A549 (cell line): Measurements from ENCODE around the gene EFTUD2.

ENCODE experiments used
- CTCF ChIP-seq: fragments of >200 bp; sonication (Bioruptor Twin); formaldehyde crosslinking; IDR thresholded peaks from 3 replicates; pipeline ENCODE4 v1.5.1; 2016
- HDAC2 ChIP-seq: fragments of 200-600 bp; sonication (generic); IDR thresholded peaks from 2 replicates; pipeline ENCODE4 v1.6.1; 2016
- HEYL ChIP-seq: fragments of 250-450 bp; sonication (Bioruptor Pico); IDR thresholded peaks from 2 replicates; pipeline ENCODE4 v1.8.0; 2021; ENCODE audit warnings: mild to moderate bottlenecking, moderate library complexity
- MAZ ChIP-seq: fragments of 150-350 bp; IDR thresholded peaks from 2 replicates; pipeline ENCODE4 v1.6.1; 2014; ENCODE audit warnings: antibody characterized with exemption, low read depth, low read length, borderline replicate concordance
- MYC ChIP-seq: IDR thresholded peaks from 2 replicates; pipeline ENCODE4 v1.6.1; 2012; ENCODE audit warnings: mild to moderate bottlenecking, inconsistent platforms, low read length, improper control_type of control experiment, borderline replicate concordance
- NPAS2 ChIP-seq: fragments of 250-450 bp; sonication (Bioruptor Pico); IDR thresholded peaks from 2 replicates; pipeline ENCODE4 v1.8.0; 2022; ENCODE audit warnings: mild to moderate bottlenecking, moderate library complexity, borderline replicate concordance
- POLR2A ChIP-seq: IDR thresholded peaks from 2 replicates; pipeline ENCODE4 v1.6.1; 2012; ENCODE audit warnings: mild to moderate bottlenecking, low read length
- REST ChIP-seq: fragments of 200-600 bp; sonication (generic); IDR thresholded peaks from 2 replicates; pipeline ENCODE4 v1.6.1; 2016; ENCODE audit warnings: antibody characterized with exemption, mild to moderate bottlenecking, moderate library complexity
- RFX5 ChIP-seq: fragments of 450-650 bp; IDR thresholded peaks from 2 replicates; pipeline ENCODE4 v1.7.1; 2014; ENCODE audit warnings: antibody characterized with exemption, mild to moderate bottlenecking, moderate library complexity
- SMC3 ChIP-seq: fragments of >200 bp; sonication (Bioruptor Twin); formaldehyde crosslinking; IDR thresholded peaks from 3 replicates; pipeline ENCODE4 v1.6.1; 2018; ENCODE audit warnings: inconsistent platforms
- TFCP2L1 ChIP-seq: fragments of 250-450 bp; sonication (Bioruptor Pico); IDR thresholded peaks from 2 replicates; pipeline ENCODE4 v1.5.0; 2021; ENCODE audit warnings: mild to moderate bottlenecking
- TP53 ChIP-seq: fragments of 250-450 bp; sonication (Bioruptor Pico); IDR thresholded peaks from 2 replicates; pipeline ENCODE4 v1.5.0; 2021; ENCODE audit warnings: mild to moderate bottlenecking, moderate library complexity
- ZC3H11A ChIP-seq: fragments of 450-650 bp; IDR thresholded peaks from 2 replicates; pipeline ENCODE4 v1.6.1; 2014; ENCODE audit warnings: antibody characterized with exemption, mild to moderate bottlenecking

- no peak for TF ChIP-seq HEYL (CRISPR knock-in tag)
- no peak for TF ChIP-seq MAZ
- no peak for TF ChIP-seq TFCP2L1 (CRISPR knock-in tag)
- TF ChIP-seq CTCF = no peak
- no peak for TF ChIP-seq TP53 (CRISPR knock-in tag)
- TF ChIP-seq REST = no peak
- TF ChIP-seq POLR2A = no peak
- TF ChIP-seq SMC3 = no peak
- no peak for TF ChIP-seq HDAC2
- TF ChIP-seq MYC = no peak
- TF ChIP-seq NPAS2 (CRISPR knock-in tag) = no peak
- TF ChIP-seq ZC3H11A = no peak
- TF ChIP-seq RFX5 = no peak
Measured at GRCh38 chr17:44881145-44881544, 18.1 kb downstream of the EFTUD2 start.
